HUES6 (cell line): ENCODE results near the gene GATAD2B.

ENCODE experiments used
- H3K27ac ChIP-seq: 2 replicates; pipeline ENCODE4 v1.7.0; 2013; ENCODE audit warnings: low read depth, mild to moderate bottlenecking, low read length, inconsistent platforms
- H3K27me3 ChIP-seq: 2 replicates; pipeline ENCODE4 v1.6.1; 2013; ENCODE audit warnings: low read length; ENCODE audit not compliant: control insufficient read depth, insufficient read depth
- H3K36me3 ChIP-seq: 2 replicates; pipeline ENCODE4 v1.6.1; 2013; ENCODE audit warnings: low read length; ENCODE audit not compliant: control insufficient read depth, insufficient read depth
- H3K4me1 ChIP-seq: 2 replicates; pipeline ENCODE4 v1.6.1; 2013; ENCODE audit warnings: low read length; ENCODE audit not compliant: control insufficient read depth, insufficient read depth
- H3K4me3 ChIP-seq: 2 replicates; pipeline ENCODE4 v1.5.1; 2013; ENCODE audit warnings: low read depth, low read length
- H3K9ac ChIP-seq: one replicate; pipeline ENCODE4 v1.6.1; 2013; ENCODE audit warnings: mild to moderate bottlenecking, low read length
- H3K9me3 ChIP-seq: 2 replicates; pipeline ENCODE4 v1.6.1; 2013; ENCODE audit warnings: low read depth, low read length; ENCODE audit not compliant: control insufficient read depth, insufficient read depth

GATAD2B gene

GRCh38 chr1:153881751-153882150 lies 41.0 kb downstream of the GATAD2B start:
- H3K9me3 ChIP-seq = no peaks in the 10 kb centered on the region
- H3K27me3 ChIP-seq = no peaks in the 10 kb centered on the region
- peaks cover 18% of the 10 kb centered on the region for H3K4me1 ChIP-seq
- peaks cover 3% of the 10 kb centered on the region for H3K36me3 ChIP-seq
- no peak overlapping the region for H3K9ac ChIP-seq
- H3K4me3 ChIP-seq = no peak overlapping the region
- no peak overlapping the region for H3K27ac ChIP-seq

- H3K27me3 ChIP-seq = no peaks in the 10 kb centered on the region
- H3K36me3 ChIP-seq = no peaks in the 10 kb centered on the region
- H3K4me1 ChIP-seq = peaks cover 22% of the 10 kb centered on the region
- no peak overlapping the region for H3K4me3 ChIP-seq
- H3K9ac ChIP-seq = no peak overlapping the region
- H3K9me3 ChIP-seq = no peaks in the 10 kb centered on the region
- H3K27ac ChIP-seq = no peak overlapping the region
These were observed 41.8 kb downstream of the GATAD2B start for GRCh38 chr1:153880962-153881361.

GRCh38 chr1:153880024-153880423 lies 42.7 kb downstream of the GATAD2B start:
- Histone ChIP-seq H3K9me3 (no peaks in the 10 kb centered on the region), H3K9ac (no peak overlapping the region), H3K36me3 (no peaks in the 10 kb centered on the region), H3K27me3 (no peaks in the 10 kb centered on the region), H3K4me3 (no peak overlapping the region), H3K27ac (no peak overlapping the region), H3K4me1 (peaks cover 22% of the 10 kb centered on the region)

DNA sequence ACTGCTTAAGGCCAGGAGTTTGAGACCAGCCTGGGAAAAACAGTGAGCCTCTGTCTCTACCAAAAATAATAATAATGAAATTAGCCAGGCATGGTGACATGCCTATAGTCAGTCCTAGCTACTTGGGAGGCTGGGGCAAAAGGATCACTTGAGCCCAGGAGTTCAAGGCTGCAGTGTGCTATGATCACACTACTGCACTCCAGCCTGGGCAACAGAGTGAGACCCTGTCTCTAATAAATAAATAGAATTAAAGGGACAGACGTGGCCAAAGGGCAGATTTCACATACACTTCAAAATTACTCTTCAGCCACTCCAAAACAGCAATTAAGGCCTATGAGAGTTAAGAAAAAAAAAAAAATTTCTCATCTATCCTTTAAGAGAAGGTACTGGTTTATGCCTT lies 45.7 kb downstream of the GATAD2B start:
- Histone ChIP-seq H3K27me3 (no peaks in the 10 kb centered on the region), H3K4me3 (no peak overlapping the region), H3K36me3 (no peaks in the 10 kb centered on the region), H3K27ac (no peak overlapping the region), H3K4me1 (peaks cover 20% of the 10 kb centered on the region), H3K9ac (no peak overlapping the region), H3K9me3 (no peaks in the 10 kb centered on the region)

GRCh38 chr1:153872934-153873333 lies 49.8 kb downstream of the GATAD2B start:
- no peak overlapping the region for H3K9ac ChIP-seq
- H3K27ac ChIP-seq = no peak overlapping the region
- no peaks in the 10 kb centered on the region for H3K9me3 ChIP-seq
- no peak overlapping the region for H3K4me3 ChIP-seq
- 0 out of 2 replicates have a peak, but pooled peaks cover 5% of the 10 kb centered on the region for H3K36me3 ChIP-seq
- H3K27me3 ChIP-seq = no peaks in the 10 kb centered on the region
- peaks cover 13% of the 10 kb centered on the region; the same call in 1 of the 2 replicates for H3K4me1 ChIP-seq

DNA sequence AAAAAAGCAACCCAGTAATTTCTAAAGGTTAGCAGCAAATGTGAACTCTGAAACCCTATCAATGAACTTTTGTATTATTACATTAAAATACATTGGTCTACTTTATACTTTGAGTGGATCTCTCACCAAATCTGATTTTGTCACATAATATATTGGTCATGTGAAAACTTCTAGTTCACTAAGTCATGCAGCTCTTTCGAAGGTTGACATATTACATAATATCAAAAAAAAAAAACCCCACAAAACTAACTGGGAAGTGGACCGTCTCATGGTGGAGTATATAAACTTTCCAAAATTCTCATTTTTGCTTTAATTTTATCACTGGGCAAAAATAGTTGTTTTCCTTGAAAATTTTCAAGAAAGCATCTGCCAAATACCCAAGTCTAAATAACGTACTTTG lies 50.4 kb downstream of the GATAD2B start:
- Histone ChIP-seq H3K27ac (no peak overlapping the region), H3K4me1 (peaks cover 13% of the 10 kb centered on the region; the same call in 1 of the 2 replicates), H3K36me3 (0 out of 2 replicates have a peak, but pooled peaks cover 5% of the 10 kb centered on the region), H3K4me3 (no peak overlapping the region), H3K9ac (no peak overlapping the region), H3K27me3 (no peaks in the 10 kb centered on the region), H3K9me3 (no peaks in the 10 kb centered on the region)

DNA sequence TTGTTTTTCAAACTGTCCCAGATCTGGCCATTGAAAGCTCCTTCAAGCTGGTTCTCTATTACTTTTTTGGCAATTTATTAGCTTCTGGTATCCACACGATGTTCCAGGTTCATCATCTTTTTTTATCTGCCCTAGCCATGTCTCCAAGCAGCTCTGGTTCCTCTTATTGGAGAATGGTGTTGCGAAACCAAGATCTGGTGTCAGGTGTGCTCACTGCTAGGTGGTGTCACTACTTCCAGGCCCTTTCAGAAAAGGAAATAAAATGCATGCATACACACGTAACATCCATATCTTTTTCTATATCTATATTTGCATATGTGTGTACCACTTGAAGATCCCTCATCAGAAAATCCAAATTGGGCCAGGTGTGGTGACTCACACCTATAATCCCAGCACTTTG lies 53.3 kb downstream of the GATAD2B start:
- Histone ChIP-seq H3K4me1 (peaks cover 9% of the 10 kb centered on the region; the same call in 1 of the 2 replicates), H3K27ac (no peak overlapping the region), H3K4me3 (no peak overlapping the region), H3K36me3 (0 out of 2 replicates have a peak, but pooled peaks cover 5% of the 10 kb centered on the region), H3K9ac (no peak overlapping the region), H3K9me3 (no peaks in the 10 kb centered on the region), H3K27me3 (no peaks in the 10 kb centered on the region)

DNA sequence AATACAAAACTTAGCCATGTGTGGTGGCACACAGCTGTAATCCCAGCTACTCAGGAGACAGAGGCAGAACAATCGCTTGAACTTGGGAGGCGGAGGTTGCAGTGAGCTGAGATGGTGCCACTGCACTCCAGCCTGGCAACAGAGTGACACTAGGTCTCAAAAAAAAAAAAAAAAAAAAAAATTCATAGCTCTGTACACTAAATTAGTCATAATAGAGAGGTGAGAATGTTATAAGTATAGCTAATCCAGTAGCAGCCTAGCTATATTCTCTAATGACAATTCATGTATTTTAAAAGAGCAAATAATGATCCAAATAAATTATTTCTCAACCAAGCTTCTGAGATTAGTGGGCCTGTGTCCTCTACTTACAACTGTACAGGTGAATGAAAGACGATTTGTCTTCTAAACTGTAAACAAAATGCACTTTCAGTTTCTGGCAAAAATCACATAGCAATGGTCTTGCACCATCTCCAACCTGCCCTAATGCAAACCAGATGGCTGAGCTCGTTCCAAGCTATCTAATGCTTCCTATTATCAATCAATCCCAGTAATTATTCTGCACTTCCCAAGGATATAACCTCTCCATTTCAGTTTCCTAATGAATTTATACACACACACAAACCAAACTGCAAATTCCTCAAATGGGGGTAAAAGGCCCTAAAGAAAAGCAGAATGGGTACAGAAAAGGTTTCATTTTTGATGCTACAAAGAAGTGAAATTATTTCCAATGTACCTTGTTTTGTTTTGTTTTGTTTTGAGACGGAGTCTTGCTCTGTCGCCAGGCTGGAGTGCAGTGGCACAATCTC lies 56.5 kb downstream of the GATAD2B start:
- Histone ChIP-seq H3K27me3 (no peaks in the 10 kb centered on the region), H3K36me3 (0 out of 2 replicates have a peak, but pooled peaks cover 5% of the 10 kb centered on the region), H3K9ac (no peak overlapping the region), H3K9me3 (no peaks in the 10 kb centered on the region), H3K4me3 (no peak overlapping the region), H3K4me1 (peaks cover 5% of the 10 kb centered on the region), H3K27ac (no peak overlapping the region)

- no peak overlapping the region for H3K9ac ChIP-seq
- H3K27ac ChIP-seq = no peak overlapping the region
- H3K4me1 ChIP-seq = peaks cover 5% of the 10 kb centered on the region
- no peaks in the 10 kb centered on the region for H3K9me3 ChIP-seq
- no peaks in the 10 kb centered on the region for H3K27me3 ChIP-seq
- no peak overlapping the region for H3K4me3 ChIP-seq
- peaks cover 7% of the 10 kb centered on the region for H3K36me3 ChIP-seq
These were observed 62.5 kb downstream of the GATAD2B start for GRCh38 chr1:153860285-153860684.

GRCh38 chr1:153857505-153857904 lies 65.3 kb downstream of the GATAD2B start:
- H3K36me3 ChIP-seq = peaks cover 7% of the 10 kb centered on the region
- H3K27ac ChIP-seq = no peak overlapping the region
- no peaks in the 10 kb centered on the region for H3K4me1 ChIP-seq
- no peak overlapping the region for H3K9ac ChIP-seq
- no peaks in the 10 kb centered on the region for H3K9me3 ChIP-seq
- no peaks in the 10 kb centered on the region for H3K27me3 ChIP-seq
- no peak overlapping the region for H3K4me3 ChIP-seq

- peaks cover 14% of the 10 kb centered on the region for H3K36me3 ChIP-seq
- H3K4me1 ChIP-seq = no peaks in the 10 kb centered on the region
These were observed 66.0 kb downstream of the GATAD2B start for GRCh38 chr1:153856763-153857162.

More at GRCh38 chr1:153856763-153857162, 66.0 kb downstream of the GATAD2B start:
- Histone ChIP-seq H3K9ac (no peak overlapping the region), H3K4me3 (no peak overlapping the region), H3K27me3 (no peaks in the 10 kb centered on the region), H3K27ac (no peak overlapping the region), H3K9me3 (no peaks in the 10 kb centered on the region)
